GM10266 (cell line): ENCODE results near the gene RAG2.

Experiments used
- DNase-seq: peaks from one replicate; pipeline ENCODE4 v3.0.0; 2012; ENCODE audit errors: extremely low spot score
- TF ChIP-seq, protein P1 (sequence below): IDR thresholded peaks from 2 replicates; pipeline ENCODE4 v1.5.1; 2012; ENCODE audit warnings: mild to moderate bottlenecking, low read depth; ENCODE audit not compliant: control insufficient read depth, insufficient read depth; ENCODE audit errors: missing control alignments

Gene RAG2

GRCh38 chr11:36627006-36627405, 29.0 kb upstream of the RAG2 start:
- no peak for DNase-seq
- TF ChIP-seq, protein P1, sequence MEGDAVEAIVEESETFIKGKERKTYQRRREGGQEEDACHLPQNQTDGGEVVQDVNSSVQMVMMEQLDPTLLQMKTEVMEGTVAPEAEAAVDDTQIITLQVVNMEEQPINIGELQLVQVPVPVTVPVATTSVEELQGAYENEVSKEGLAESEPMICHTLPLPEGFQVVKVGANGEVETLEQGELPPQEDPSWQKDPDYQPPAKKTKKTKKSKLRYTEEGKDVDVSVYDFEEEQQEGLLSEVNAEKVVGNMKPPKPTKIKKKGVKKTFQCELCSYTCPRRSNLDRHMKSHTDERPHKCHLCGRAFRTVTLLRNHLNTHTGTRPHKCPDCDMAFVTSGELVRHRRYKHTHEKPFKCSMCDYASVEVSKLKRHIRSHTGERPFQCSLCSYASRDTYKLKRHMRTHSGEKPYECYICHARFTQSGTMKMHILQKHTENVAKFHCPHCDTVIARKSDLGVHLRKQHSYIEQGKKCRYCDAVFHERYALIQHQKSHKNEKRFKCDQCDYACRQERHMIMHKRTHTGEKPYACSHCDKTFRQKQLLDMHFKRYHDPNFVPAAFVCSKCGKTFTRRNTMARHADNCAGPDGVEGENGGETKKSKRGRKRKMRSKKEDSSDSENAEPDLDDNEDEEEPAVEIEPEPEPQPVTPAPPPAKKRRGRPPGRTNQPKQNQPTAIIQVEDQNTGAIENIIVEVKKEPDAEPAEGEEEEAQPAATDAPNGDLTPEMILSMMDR: no peak

DNA sequence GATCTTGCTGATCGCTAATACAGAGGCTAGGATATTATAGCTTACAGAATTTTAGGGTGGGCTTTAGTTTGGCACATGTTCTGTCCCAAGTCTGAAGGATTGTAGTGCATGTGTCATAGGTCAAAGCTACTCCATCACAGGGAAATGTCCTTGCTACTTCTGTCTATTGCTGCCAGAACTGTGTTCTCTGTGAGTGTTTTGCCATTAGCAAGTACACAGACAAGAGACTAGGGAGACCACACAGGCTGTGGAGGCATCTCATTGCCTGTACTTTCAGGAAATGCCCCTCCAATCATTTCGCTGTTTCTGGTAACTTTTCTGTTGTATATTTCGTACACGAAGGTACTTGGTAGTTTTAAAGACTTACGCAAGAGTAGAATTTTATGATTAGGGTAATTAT, 25.5 kb upstream of the RAG2 start:
- DNase-seq: no peak
- TF ChIP-seq, protein P1: no peak

- TF ChIP-seq, protein P1: peak; percentile 46
- DNase-seq: no peak
Measured at GRCh38 chr11:36622431-36623136, 24.5 kb upstream of the RAG2 start.

DNA sequence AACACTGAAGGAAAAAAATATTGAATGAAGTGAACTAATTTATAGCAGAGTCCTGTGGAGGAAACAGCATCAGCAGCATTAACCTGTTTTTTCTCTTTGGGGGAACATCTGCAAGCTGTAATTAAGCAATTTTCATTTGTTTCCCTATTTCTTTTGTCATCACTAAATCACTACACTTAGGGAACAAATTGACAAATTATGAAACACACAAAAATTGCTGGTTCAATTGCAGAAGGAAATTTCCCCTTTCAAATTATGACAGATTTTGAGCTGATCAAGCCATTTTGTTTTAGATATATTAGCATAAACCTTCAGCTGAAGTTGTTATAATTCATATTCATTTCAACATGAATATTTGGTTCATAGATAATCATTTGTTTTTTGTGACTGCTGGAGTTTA, 22.2 kb upstream of the RAG2 start:
- no peak for DNase-seq
- TF ChIP-seq, protein P1: no peak

DNA sequence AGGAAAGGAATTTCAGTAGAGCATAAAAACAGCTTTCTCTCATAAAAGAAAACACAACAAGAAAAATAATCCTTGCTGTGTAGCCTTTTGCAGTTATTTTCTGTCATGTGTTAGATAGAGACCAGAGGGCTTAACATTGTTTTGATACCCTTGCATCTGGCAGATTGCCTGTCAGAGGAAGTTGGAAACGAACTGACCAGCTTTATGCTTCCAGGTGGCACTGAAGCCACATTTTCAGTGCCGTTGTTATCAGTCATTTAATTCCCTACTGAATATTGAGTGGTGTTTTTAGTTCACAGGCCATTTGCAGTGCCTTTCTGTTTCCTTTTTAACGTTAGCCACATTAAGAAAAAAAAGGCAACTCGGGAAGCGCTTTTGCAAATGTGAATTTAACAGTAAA, 21.5 kb upstream of the RAG2 start:
- no peak for DNase-seq
- TF ChIP-seq, protein P1: no peak

GRCh38 chr11:36618363-36619047, 20.5 kb upstream of the RAG2 start:
- DNase-seq: no peak
- TF ChIP-seq, protein P1: no peak
